Body of pancreas (tissue), 4 donors: ENCODE results near the gene BRPF1. TPM values are rescaled to one million over a fixed set of nuclear protein-coding genes. Genes with fewer than 3 reads are reported as not detected.

ENCODE experiments used
- ATAC-seq: fragments of 150-250 bp; one replicate; pipeline ENCODE4 v1.9.1; 2016
- DNase-seq, 4 donors: peaks; one replicate each; pipeline ENCODE4 v3.0.0-alpha.2; 2019
- H3K27ac ChIP-seq, 4 donors: fragments of 200-600 bp; sonication (generic); 1 replicate in 3 of 4; 2 replicates in 1 of 4; pipeline versions ENCODE4 v1.5.1 to v1.6.1; 2016 to 2019; ENCODE audit warnings: mild to moderate bottlenecking in 1 of 4, mixed read lengths in 1 of 4, moderate library complexity in 1 of 4
- H3K27me3 ChIP-seq, 2 donors: fragments of 200-600 bp; sonication (generic); one replicate each; pipeline ENCODE4 v1.6.0; 2016; ENCODE audit warnings: mild to moderate bottlenecking in 1 of 2
- H3K36me3 ChIP-seq, 2 donors: fragments of 200-600 bp; sonication (generic); replicated peaks in 1 of 2; 2 replicates each; pipeline ENCODE4 v1.5.1; 2016; ENCODE audit warnings: low read depth in 2 of 2; ENCODE audit not compliant: insufficient read depth in 1 of 2
- H3K4me1 ChIP-seq: fragments of 200-600 bp; sonication (generic); one replicate; pipeline ENCODE4 v1.6.0; 2016
- H3K4me3 ChIP-seq, 2 donors: fragments of 200-600 bp; sonication (generic); 1 replicate in 1 of 2; 2 replicates in 1 of 2; pipeline ENCODE4 v1.5.1; 2016 to 2019
- H3K9me3 ChIP-seq, 3 donors: fragments of 200-600 bp; sonication (generic); 1 replicate in 2 of 3; 2 replicates in 1 of 3; pipeline ENCODE4 v1.5.1; 2016
- POLR2A ChIP-seq, 3 donors: fragments of 450-650 bp; IDR thresholded peaks; one replicate each; pipeline ENCODE4 v1.6.1; 2016; ENCODE audit warnings: antibody characterized with exemption in 3 of 3, mild to moderate bottlenecking in 2 of 3
- WGBS, 2 donors: methylation state at CpG; one replicate each; pipeline ENCODE4 v1.1.5; 2017; 5-methylcytosine and 5-hydroxymethylcytosine counted together
- intact Hi-C: fragments of 100-400 bp; cut with DNase I; formaldehyde crosslinking; loops from one replicate; pipeline ENCODE4 v1.15.1; 2023
- total RNA-seq, 2 donors: library from RNA; depleted of rRNA; stranded (reverse); fragments of >200 nt; gene quantifications; one replicate each; pipeline ENCODE4 v1.1.0, GENCODE V29; 2016
- TF ChIP-seq, protein P1 (sequence below), 7 experiments: fragments of 450-650 bp in 4 of 7; fragments of 200-600 bp in 3 of 7; sonication (generic) in 3 of 7; IDR thresholded peaks; one replicate each; pipeline ENCODE4 v1.5.1; 2016 to 2019; ENCODE audit warnings: antibody characterized with exemption in 7 of 7

Gene BRPF1
- total RNA-seq, 2 donors from 2014 or later = 9.6 to 10.9 TPM

DNA sequence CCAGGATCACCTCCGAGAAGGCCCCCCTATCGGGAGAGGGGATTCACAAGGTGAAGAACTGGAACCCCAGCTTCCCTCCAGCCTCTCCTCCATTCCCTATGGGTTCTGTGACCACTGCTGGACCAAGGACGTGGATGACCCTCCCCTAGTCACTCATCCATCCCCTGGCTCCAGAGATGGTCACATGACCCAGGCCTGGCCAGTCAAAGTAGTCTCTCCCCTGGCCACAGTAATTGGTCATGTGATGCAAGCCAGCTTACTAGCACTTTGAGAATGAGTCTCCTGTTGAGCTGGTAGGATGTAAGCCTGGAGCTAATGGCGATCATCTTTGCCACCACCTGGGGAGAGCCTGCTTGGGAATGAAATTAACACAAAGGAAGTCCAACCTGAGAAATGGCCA lies 34.3 kb downstream of the BRPF1 start:
- H3K4me1 ChIP-seq = peaks cover 29% of the 10 kb centered on the region
- no peaks in the 10 kb centered on the region for H3K27me3 ChIP-seq
- ATAC-seq (no peak), DNase-seq (no peak)
- H3K4me3 ChIP-seq = no peak overlapping the region
- no peak overlapping the region for H3K27ac ChIP-seq
- intact Hi-C loops = no loop called here
- TF ChIP-seq POLR2A (IDR thresholded peaks at IDR 0.05) = no peak
- TF ChIP-seq, protein P1, sequence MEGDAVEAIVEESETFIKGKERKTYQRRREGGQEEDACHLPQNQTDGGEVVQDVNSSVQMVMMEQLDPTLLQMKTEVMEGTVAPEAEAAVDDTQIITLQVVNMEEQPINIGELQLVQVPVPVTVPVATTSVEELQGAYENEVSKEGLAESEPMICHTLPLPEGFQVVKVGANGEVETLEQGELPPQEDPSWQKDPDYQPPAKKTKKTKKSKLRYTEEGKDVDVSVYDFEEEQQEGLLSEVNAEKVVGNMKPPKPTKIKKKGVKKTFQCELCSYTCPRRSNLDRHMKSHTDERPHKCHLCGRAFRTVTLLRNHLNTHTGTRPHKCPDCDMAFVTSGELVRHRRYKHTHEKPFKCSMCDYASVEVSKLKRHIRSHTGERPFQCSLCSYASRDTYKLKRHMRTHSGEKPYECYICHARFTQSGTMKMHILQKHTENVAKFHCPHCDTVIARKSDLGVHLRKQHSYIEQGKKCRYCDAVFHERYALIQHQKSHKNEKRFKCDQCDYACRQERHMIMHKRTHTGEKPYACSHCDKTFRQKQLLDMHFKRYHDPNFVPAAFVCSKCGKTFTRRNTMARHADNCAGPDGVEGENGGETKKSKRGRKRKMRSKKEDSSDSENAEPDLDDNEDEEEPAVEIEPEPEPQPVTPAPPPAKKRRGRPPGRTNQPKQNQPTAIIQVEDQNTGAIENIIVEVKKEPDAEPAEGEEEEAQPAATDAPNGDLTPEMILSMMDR (IDR thresholded peaks at IDR 0.05) = no peak
- no peaks in the 10 kb centered on the region for H3K9me3 ChIP-seq
- no peaks in the 10 kb centered on the region for H3K36me3 ChIP-seq
- WGBS, 2 donors = 90 to 94% methylated on average over 3 to 4 of the region's 4 CpGs

DNA sequence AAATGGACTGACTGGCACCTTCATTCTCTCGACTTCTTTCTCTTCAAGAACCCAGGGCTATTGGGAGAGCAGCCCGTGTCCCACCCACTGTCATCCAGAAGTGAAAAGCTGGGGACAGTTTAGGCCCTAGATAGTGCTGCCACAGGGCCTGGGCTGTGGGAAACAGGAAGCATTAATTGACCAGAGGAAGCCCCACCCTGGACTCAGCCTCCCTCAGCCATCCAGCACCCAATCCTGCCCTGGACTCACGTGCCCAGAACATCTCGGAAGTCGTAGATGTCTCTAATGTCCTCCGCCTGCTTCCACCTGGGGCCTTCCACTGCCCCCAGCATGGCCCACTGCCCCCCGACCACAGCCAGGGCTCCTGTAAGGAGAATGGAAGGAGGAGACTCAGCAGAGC lies 35.9 kb downstream of the BRPF1 start:
- DNase-seq (no peak), ATAC-seq (no peak)
- intact Hi-C loops = no loop called here
- H3K4me1 ChIP-seq = peaks cover 35% of the 10 kb centered on the region
- H3K4me3 ChIP-seq = no peak overlapping the region
- H3K9me3 ChIP-seq = no peaks in the 10 kb centered on the region
- WGBS, 2 donors = 75 to 86% methylated on average over 5 to 7 of the region's 7 CpGs
- peak overlapping the region in 2 of 4 donors; percentile 27 to 39 for H3K27ac ChIP-seq
- H3K36me3 ChIP-seq = no peaks in the 10 kb centered on the region
- TF ChIP-seq, protein P1 (IDR thresholded peaks at IDR 0.05) = no peak
- no peak for TF ChIP-seq POLR2A (IDR thresholded peaks at IDR 0.05)
- H3K27me3 ChIP-seq = no peaks in the 10 kb centered on the region

DNA sequence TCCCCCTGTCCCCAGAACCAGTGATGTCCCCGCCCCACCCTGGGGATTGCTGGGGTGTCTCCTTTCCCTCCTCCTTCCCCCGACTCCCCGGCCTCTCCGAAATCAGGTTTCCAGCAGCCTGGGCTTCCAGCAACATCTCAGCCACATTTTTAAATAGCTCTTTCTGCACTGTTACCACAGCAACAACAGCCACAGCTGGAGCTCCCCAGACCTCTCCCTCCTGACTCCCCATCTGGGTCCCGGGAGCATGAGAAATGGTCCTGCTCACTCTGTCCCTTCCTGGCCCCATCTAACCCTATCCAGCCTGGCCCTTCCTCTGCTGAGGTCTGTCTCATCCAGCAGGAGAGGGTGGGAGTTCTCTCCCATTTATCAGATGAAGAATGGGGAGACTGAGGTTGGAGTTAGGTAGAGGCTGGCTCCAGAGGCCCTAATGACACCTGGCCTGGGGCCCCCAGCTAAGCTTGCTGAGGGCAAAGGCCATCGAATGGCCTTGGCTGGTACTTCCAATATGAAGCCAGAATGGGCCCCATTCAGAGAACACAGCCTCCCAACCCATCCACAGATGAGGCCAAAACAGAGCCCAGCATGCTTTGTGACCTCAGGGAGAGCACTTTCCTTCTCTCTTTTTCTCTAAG lies 36.7 kb downstream of the BRPF1 start:
- WGBS, 2 donors = 77 to 87% methylated on average over 6 of the region's 6 CpGs
- Histone ChIP-seq H3K27ac (peak overlapping the region in 1 of 4 donors; percentile 81), H3K9me3 (no peaks in the 10 kb centered on the region), H3K27me3 (no peaks in the 10 kb centered on the region), H3K4me1 (peaks cover 35% of the 10 kb centered on the region), H3K36me3 (no peaks in the 10 kb centered on the region), H3K4me3 (no peak overlapping the region)
- no peak for DNase-seq
- intact Hi-C loops = no loop called here
- no peak for TF ChIP-seq POLR2A (IDR thresholded peaks at IDR 0.05)
- TF ChIP-seq, protein P1 (IDR thresholded peaks at IDR 0.05) = no peak
- ATAC-seq = no peak

DNA sequence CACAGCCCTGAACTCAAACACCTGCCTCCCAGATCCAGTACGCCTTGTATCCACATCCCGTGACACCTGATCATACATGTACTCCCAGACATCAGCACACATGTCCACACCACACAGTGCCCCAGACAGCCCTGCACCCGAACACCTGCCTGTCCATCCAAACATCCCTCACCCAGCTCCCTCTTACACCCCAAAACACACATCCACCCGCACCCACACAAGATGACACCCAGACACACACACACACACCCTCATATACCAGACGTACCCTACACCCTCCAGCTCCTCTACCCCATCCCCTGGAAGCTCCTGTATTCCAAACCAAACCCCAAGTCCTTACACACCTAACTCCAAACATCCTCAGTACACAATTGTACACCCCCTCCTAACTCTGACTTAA lies 37.5 kb downstream of the BRPF1 start:
- no peak overlapping the region for H3K4me3 ChIP-seq
- no peak for DNase-seq
- no peak for ATAC-seq
- H3K36me3 ChIP-seq = no peaks in the 10 kb centered on the region
- peak overlapping the region in 3 of 4 donors; percentile 79 to 84 (median 81) for H3K27ac ChIP-seq
- intact Hi-C loops = no loop called here
- 62 to 72% methylated on average over 5 of the region's 5 CpGs for WGBS, 2 donors
- H3K4me1 ChIP-seq = peaks cover 35% of the 10 kb centered on the region
- H3K27me3 ChIP-seq = no peaks in the 10 kb centered on the region
- no peak for TF ChIP-seq POLR2A (IDR thresholded peaks at IDR 0.05)
- TF ChIP-seq, protein P1 (IDR thresholded peaks at IDR 0.05) = no peak
- no peaks in the 10 kb centered on the region for H3K9me3 ChIP-seq
